Thymus (tissue), 11 donors: Measurements from ENCODE around the gene CLCNKA. TPM values are rescaled to one million over a fixed set of nuclear protein-coding genes. Genes with fewer than 3 reads are reported as not detected.

Experiments used
- DNase-seq, 9 donors: peaks; one replicate each; pipeline ENCODE4 v3.0.0-alpha.2; 2013; ENCODE audit warnings: low spot score in 9 of 9, low read depth in 6 of 9, missing footprints in 1 of 9
- H3K27ac ChIP-seq, 2 donors: one replicate each; pipeline ENCODE4 v1.5.1; 2013; ENCODE audit warnings: control low read depth in 1 of 2, low read depth in 1 of 2, low read length in 1 of 2, mild to moderate bottlenecking in 1 of 2, moderate library complexity in 1 of 2
- H3K27me3 ChIP-seq, 2 donors: one replicate each; pipeline ENCODE4 v1.5.1; 2013; ENCODE audit warnings: low read length in 1 of 2; ENCODE audit not compliant: control insufficient read depth in 2 of 2, insufficient read depth in 1 of 2
- H3K36me3 ChIP-seq, 2 donors: one replicate each; pipeline ENCODE4 v1.5.1; 2013; ENCODE audit warnings: low read length in 1 of 2, mild to moderate bottlenecking in 1 of 2, moderate library complexity in 1 of 2; ENCODE audit not compliant: control insufficient read depth in 2 of 2, insufficient read depth in 2 of 2
- H3K4me1 ChIP-seq, 2 donors: one replicate each; pipeline ENCODE4 v1.5.1; 2013; ENCODE audit warnings: low read length in 2 of 2; ENCODE audit not compliant: control insufficient read depth in 2 of 2, insufficient read depth in 2 of 2
- H3K4me3 ChIP-seq, 2 donors: one replicate each; pipeline ENCODE4 v1.5.1; 2013; ENCODE audit warnings: low read length in 2 of 2, control low read depth in 1 of 2, mild to moderate bottlenecking in 1 of 2
- H3K9me3 ChIP-seq, 2 donors: one replicate each; pipeline ENCODE4 v1.5.1; 2013; ENCODE audit warnings: low read length in 1 of 2, mild to moderate bottlenecking in 1 of 2; ENCODE audit not compliant: control insufficient read depth in 2 of 2, insufficient read depth in 1 of 2
- WGBS: extraction: QIAGEN DNeasy Blood & Tissue Kit; methylation state at CpG from one replicate; pipeline ENCODE4 v1.1.7; 2013; 5-methylcytosine and 5-hydroxymethylcytosine counted together
- polyA plus RNA-seq: library from polyadenylated mRNA; stranded (reverse); fragments of 200-250 nt; gene quantifications from one replicate; pipeline ENCODE4 v1.2.3, GENCODE V29; 2013
- total RNA-seq: library from RNA; stranded (reverse); fragments of 120-200 nt; gene quantifications from one replicate; pipeline ENCODE4 v1.2.4, GENCODE V29; 2013
- donor health status: healthy.

The CLCNKA gene
- total and polyA plus RNA-seq, 2 donors, result under 0.01 to 0.30 TPM

DNA sequence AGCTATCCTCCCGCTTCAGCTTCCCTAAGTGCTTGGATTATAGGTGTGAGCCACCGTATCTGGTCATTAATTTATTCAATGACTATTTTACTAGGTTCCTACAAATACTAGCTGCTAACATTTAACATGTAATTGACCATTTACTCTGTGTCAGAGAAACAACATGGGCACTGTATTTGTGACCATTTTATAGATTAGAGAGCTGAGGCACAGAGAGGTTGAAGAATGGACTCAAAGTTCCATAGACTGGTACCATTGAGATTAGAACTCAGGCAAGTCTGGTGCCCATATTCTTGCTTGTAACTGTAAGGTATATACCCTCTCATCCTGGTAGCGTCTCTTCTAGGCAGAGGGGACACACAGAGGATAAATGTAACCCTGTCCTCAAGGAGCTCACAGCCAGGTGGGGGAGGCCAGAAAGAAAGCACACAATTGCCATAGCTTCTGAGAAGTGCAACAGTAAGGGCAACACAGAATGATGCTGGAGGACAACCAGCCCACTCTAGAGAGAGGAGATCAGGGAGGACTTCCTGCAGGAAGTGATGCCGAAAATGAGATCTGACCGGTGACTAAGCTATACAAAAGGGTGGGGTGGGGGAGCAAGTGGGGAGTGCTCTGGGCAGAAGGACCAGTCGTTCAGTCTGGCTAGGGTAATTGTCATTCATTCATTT lies 14.0 kb upstream of the CLCNKA start:
- no peak overlapping the region for H3K27ac ChIP-seq
- WGBS, result 84% methylated on average over 6 of the region's 6 CpGs
- no peaks in the 10 kb centered on the region for H3K36me3 ChIP-seq
- H3K9me3 ChIP-seq, result no peaks in the 10 kb centered on the region
- H3K4me3 ChIP-seq, result no peak overlapping the region
- no peak for DNase-seq
- peaks cover 9 to 21% of the 10 kb centered on the region in 2 donors for H3K27me3 ChIP-seq
- peaks cover 0 to 4% of the 10 kb centered on the region in 2 donors for H3K4me1 ChIP-seq

DNA sequence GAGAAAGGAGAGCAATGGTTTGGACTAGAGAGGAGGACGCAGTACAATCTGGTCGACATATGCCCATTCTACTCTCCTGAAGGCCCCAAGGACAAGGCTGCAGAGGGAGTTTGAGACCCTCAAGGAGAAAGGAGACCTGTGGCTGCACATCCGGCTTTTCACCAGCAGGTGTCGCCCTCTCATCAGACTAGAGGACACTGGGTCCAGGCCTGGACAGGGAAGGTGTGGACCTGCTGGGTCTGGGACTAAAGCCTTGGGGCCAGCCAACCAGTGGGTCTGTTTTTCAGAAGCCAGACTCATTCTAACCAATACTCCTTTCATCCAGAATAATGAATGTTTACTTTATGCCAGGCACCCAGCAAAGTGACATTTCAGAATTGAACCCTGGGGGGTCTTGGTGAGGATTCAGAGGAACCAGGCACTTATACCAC lies 12.8 kb upstream of the CLCNKA start:
- H3K4me1 ChIP-seq, result peaks cover 0 to 4% of the 10 kb centered on the region in 2 donors
- no peak overlapping the region for H3K4me3 ChIP-seq
- H3K27ac ChIP-seq, result no peak overlapping the region
- peaks cover 18 to 33% of the 10 kb centered on the region in 2 donors for H3K27me3 ChIP-seq
- H3K36me3 ChIP-seq, result no peaks in the 10 kb centered on the region
- WGBS, result 2% methylated on average over 4 of the region's 4 CpGs
- peak in 8 of 9 donors; percentile 22 to 73 (median 46) for DNase-seq
- H3K9me3 ChIP-seq, result no peaks in the 10 kb centered on the region

DNA sequence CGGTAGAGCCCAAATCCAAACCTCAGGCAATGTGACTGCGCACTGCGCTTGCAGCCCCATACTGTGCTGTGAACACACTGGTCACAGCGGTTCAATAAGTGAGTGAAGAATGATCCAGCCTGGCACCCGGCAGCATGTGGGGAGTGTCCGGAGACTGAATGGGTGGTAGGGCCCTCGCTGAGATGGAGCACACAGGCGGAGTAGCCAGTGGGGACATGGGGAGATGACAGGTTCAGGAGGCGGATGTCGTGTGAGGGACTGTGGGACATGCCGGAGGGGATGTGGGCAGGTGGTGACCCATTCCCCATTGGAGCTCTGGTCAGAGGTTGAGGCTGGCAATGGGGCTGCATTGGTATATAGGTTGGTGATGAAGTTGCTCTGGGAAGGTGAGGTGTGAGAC lies 12.2 kb upstream of the CLCNKA start:
- Histone ChIP-seq H3K27me3 (peaks cover 18 to 40% of the 10 kb centered on the region in 2 donors), H3K27ac (no peak overlapping the region), H3K4me1 (peaks cover 0 to 4% of the 10 kb centered on the region in 2 donors), H3K4me3 (no peak overlapping the region), H3K9me3 (no peaks in the 10 kb centered on the region), H3K36me3 (no peaks in the 10 kb centered on the region)
- no peak for DNase-seq
- 97% methylated on average over 11 of the region's 11 CpGs for WGBS

DNA sequence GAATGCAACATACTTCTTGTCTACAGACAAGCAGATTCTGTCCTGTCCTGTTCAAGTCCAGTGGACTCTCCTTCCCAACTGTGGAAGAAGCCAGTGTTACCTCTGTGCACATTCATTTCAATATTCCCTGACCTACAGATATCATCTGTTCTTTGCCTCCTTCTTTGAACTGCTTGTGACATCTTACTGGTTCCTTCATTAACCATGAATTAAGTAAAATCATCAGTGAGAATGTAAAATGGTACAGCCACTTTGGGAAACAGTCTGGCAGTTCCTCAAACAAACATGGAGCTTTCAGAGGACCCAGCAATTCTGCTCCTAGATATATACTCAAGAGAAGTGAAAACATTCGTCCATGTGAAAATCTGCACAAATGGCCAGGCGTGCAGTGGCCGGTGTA lies 11.0 kb upstream of the CLCNKA start:
- no peak for DNase-seq
- WGBS, result over 99% methylated on average over 3 of the region's 3 CpGs
- no peak overlapping the region for H3K4me3 ChIP-seq

DNA sequence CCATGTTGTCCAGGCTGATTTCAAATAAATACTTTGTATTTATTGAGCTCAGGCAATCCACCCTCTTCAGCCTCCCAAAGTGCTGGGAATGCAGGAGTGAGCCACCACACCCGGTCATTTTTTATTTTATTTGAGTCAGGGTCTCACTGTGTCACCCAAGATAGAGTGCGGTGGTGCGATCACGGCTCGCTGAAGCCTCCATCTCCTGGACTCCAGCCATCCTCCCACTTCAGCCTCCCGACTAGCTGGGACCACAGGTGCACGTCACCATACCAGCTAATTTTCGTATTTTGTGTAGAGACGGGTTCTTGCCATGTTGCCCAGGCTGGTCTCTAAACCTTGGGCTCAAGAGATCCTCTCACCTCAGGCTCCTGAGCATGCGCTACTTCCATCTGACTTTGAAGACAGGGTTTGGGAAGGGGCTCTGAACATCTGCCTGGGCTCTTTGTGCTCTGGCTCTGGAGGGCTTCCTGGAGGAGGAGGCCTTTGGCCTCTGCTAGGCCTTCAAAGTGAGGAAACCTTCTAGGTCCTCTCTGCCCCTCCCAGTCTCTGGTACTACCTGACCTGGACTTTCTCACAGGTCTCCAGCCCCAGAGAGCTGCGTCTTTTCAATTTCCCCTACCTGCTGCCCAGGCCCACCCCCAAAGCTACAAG lies 9.8 kb upstream of the CLCNKA start:
- peaks cover 18 to 50% of the 10 kb centered on the region in 2 donors for H3K27me3 ChIP-seq
- H3K9me3 ChIP-seq, result no peaks in the 10 kb centered on the region
- H3K27ac ChIP-seq, result no peak overlapping the region
- H3K4me3 ChIP-seq, result no peak overlapping the region
- H3K4me1 ChIP-seq, result peaks cover 0 to 4% of the 10 kb centered on the region in 2 donors
- DNase-seq, result no peak
- 97% methylated on average over 11 of the region's 11 CpGs for WGBS
- no peaks in the 10 kb centered on the region for H3K36me3 ChIP-seq

More for the DNA sequence above, 11.0 kb upstream of the CLCNKA start:
- H3K4me1 ChIP-seq, result peaks cover 0 to 4% of the 10 kb centered on the region in 2 donors
- peaks cover 18 to 44% of the 10 kb centered on the region in 2 donors for H3K27me3 ChIP-seq
- H3K9me3 ChIP-seq, result no peaks in the 10 kb centered on the region
- H3K27ac ChIP-seq, result no peak overlapping the region
- no peaks in the 10 kb centered on the region for H3K36me3 ChIP-seq

DNA sequence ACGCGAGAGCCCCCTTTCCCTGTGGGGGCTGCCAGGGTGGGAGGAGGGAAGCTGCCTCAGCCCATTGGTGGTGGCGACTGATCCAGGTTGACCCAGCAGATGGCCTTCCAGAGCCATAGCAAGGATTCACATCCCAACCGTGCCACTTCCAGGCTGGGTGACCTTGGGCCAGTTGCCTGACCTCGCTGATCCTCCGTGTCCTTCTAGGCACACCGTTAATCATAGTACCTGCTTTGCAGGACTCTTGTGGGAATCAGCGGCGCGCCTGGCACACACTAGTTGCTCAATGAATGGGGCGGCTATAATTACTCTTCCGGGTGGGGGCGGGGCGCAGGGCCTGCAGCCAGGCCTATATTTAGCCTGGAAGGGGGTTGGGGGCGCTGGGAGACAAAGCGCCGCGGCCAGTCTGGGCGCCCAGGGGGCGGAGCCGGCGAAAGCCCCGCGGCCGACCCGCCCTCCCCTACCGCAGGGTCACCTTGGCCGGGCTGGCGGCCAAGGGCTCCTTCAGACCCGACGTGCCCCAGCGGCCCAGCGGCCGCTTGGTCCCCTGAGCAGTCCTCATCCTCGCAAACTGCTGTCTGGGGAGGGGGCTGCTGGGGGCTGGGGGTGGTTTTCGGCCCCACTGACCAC lies 9.1 kb upstream of the CLCNKA start:
- H3K4me3 ChIP-seq, result peak overlapping the region in 1 of 2 donors; percentile 40
- no peak overlapping the region for H3K27ac ChIP-seq
- peak in 5 of 9 donors; percentile 15 to 48 (median 18) for DNase-seq
- peaks cover 0 to 4% of the 10 kb centered on the region in 2 donors for H3K4me1 ChIP-seq
- H3K27me3 ChIP-seq, result peaks cover 18 to 51% of the 10 kb centered on the region in 2 donors
- whole genome bisulfite sequencing, result 7% methylated on average over 36 of the region's 36 CpGs
- no peaks in the 10 kb centered on the region for H3K9me3 ChIP-seq
- H3K36me3 ChIP-seq, result no peaks in the 10 kb centered on the region

DNA sequence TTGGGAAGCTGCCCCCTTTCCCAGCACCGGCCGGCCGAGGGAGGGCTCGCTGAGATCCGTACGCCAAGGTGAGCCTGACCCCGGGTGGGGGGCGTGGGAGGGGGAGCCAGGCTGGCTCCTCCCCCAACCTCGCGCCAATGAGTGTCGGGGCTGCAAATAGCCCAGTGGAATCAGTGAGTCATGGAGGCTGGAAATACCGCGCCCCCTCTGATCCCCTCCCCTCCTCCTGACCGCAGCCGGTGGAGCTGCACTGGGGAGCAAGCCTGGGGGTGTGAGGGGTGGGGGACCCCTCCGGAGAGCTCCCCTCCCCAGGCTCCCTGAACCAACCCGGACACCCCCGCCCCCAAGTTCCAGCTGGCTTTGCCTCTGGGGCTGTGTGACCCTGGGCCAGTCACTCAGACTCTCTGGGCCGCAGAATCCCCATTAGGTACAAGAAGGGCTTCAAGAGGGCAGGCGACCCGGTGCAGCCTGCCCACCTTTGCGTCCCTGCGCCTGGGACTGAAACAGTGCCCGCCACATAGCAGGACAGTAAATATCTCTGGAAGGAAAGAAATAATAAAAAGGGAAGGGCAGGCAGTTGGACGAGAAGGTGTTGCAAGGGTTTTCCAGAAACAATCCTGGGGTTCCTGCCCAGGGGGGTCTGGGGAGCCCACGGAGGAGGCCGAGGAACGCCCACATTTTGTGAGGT lies 8.5 kb upstream of the CLCNKA start:
- peak in 5 of 9 donors; percentile 5 to 43 (median 22) for DNase-seq
- Histone ChIP-seq H3K36me3 (no peaks in the 10 kb centered on the region), H3K4me3 (peak overlapping the region in 1 of 2 donors; percentile 40), H3K4me1 (peaks cover 0 to 4% of the 10 kb centered on the region in 2 donors), H3K9me3 (no peaks in the 10 kb centered on the region), H3K27me3 (peaks cover 18 to 55% of the 10 kb centered on the region in 2 donors), H3K27ac (no peak overlapping the region)
- 35% methylated on average over 28 of the region's 28 CpGs for WGBS

DNA sequence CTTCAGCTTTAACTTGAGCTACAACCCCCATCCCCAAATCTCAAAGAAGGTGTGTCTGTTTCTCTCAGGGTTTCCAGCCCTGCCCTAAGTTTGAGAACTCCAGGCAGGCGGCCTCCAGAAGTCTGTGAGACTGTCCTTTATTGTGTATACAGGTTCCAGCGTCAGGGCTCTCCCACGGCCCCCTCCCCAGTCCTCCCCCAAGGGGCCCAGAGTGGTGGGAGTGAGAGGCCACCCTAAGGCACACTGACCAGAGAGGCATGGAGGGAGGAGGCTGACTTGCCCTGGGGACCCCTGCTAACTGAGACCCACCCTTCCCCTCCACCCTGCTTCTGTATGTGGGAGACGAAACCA lies 8.0 kb upstream of the CLCNKA start:
- H3K4me3 ChIP-seq, result no peak overlapping the region
- peaks cover 0 to 4% of the 10 kb centered on the region in 2 donors for H3K4me1 ChIP-seq
- peaks cover 18 to 57% of the 10 kb centered on the region in 2 donors for H3K27me3 ChIP-seq
- WGBS, result 92% methylated on average over 4 of the region's 4 CpGs
- no peaks in the 10 kb centered on the region for H3K36me3 ChIP-seq
- no peak overlapping the region for H3K27ac ChIP-seq
- no peak for DNase-seq
- no peaks in the 10 kb centered on the region for H3K9me3 ChIP-seq
